Measurements from ENCODE around the gene ULBP1. TPM values are rescaled to one million over a fixed set of nuclear protein-coding genes. Genes with fewer than 3 reads are reported as not detected.
"Not testable (repeated sequence)": the region's sequence is repeated elsewhere in the genome, so short reads cannot be mapped to it uniquely, and the experiment has no call there.

Gene ULBP1
- total RNA-seq, 1 experiment from 2014 or later = 1.5 TPM

- no peaks in the 10 kb centered on the region for H3K36me3 ChIP-seq
- H3K9me3 ChIP-seq = no peaks in the 10 kb centered on the region
- H3K4me3 ChIP-seq = peak within 1 kb of the TSS; percentile 66
- DNase-seq = peak; percentile 94
- H3K27me3 ChIP-seq = peaks cover 7% of the 10 kb centered on the region; the same call in 1 of the 2 replicates
These were observed 21.9 kb upstream of the ULBP1 start, which contains the start of gene ULBP2 for GRCh38 chr6:149941583-149942460. Gene ULBP2 (plus strand): TSS chr6:149942014. CDS start chr6:149942073, 59 bp downstream.

GRCh38 chr6:149942461-149942829 is 21.3 kb upstream of the ULBP1 start:
- Histone ChIP-seq H3K36me3 (no peaks in the 10 kb centered on the region), H3K4me3 (peak overlapping the region; percentile 66), H3K27me3 (peaks cover 7% of the 10 kb centered on the region; the same call in 1 of the 2 replicates), H3K9me3 (no peaks in the 10 kb centered on the region)
- no peak for DNase-seq

GRCh38 chr6:149943321-149943720 is 20.4 kb upstream of the ULBP1 start:
- H3K36me3 ChIP-seq, DNase-seq, H3K9me3 ChIP-seq, H3K27me3 ChIP-seq, H3K4me3 ChIP-seq: not testable (repeated sequence)

GRCh38 chr6:149945276-149945675 is 18.5 kb upstream of the ULBP1 start:
- H3K27me3 ChIP-seq, H3K36me3 ChIP-seq, DNase-seq, H3K9me3 ChIP-seq, H3K4me3 ChIP-seq: not testable (repeated sequence)

- not testable (repeated sequence) for H3K36me3 ChIP-seq, DNase-seq, H3K27me3 ChIP-seq, H3K9me3 ChIP-seq, H3K4me3 ChIP-seq
These were observed 17.1 kb upstream of the ULBP1 start for GRCh38 chr6:149946631-149947030.

- H3K27me3 ChIP-seq, H3K36me3 ChIP-seq, H3K4me3 ChIP-seq, DNase-seq, H3K9me3 ChIP-seq: not testable (repeated sequence)
These were observed 16.2 kb upstream of the ULBP1 start for GRCh38 chr6:149947533-149947932.

- DNase-seq = no peak
- Histone ChIP-seq H3K4me3 (no peak overlapping the region), H3K9me3 (no peaks in the 10 kb centered on the region), H3K36me3 (no peaks in the 10 kb centered on the region), H3K27me3 (peaks cover 2% of the 10 kb centered on the region; the same call in 1 of the 2 replicates)
These were observed 15.7 kb upstream of the ULBP1 start for GRCh38 chr6:149948011-149948410.

GRCh38 chr6:149948616-149949015 is 15.1 kb upstream of the ULBP1 start:
- no peak for DNase-seq
- Histone ChIP-seq H3K9me3 (no peaks in the 10 kb centered on the region), H3K27me3 (peaks cover 2% of the 10 kb centered on the region; the same call in 1 of the 2 replicates), H3K36me3 (no peaks in the 10 kb centered on the region), H3K4me3 (no peak overlapping the region)

GRCh38 chr6:149950423-149950822 is 13.3 kb upstream of the ULBP1 start:
- no peaks in the 10 kb centered on the region for H3K36me3 ChIP-seq
- no peak overlapping the region for H3K4me3 ChIP-seq
- peaks cover 2% of the 10 kb centered on the region for H3K27me3 ChIP-seq
- DNase-seq = no peak
- no peaks in the 10 kb centered on the region for H3K9me3 ChIP-seq

GRCh38 chr6:149951096-149951495 is 12.6 kb upstream of the ULBP1 start:
- Histone ChIP-seq H3K36me3 (no peaks in the 10 kb centered on the region), H3K27me3 (peaks cover 5% of the 10 kb centered on the region), H3K4me3 (no peak overlapping the region), H3K9me3 (no peaks in the 10 kb centered on the region)
- no peak for DNase-seq

- peaks cover 5% of the 10 kb centered on the region for H3K27me3 ChIP-seq
- no peak overlapping the region for H3K4me3 ChIP-seq
- H3K9me3 ChIP-seq = no peaks in the 10 kb centered on the region
- no peak for DNase-seq
- H3K36me3 ChIP-seq = no peaks in the 10 kb centered on the region
These were observed 12.1 kb upstream of the ULBP1 start for GRCh38 chr6:149951626-149952025.

- DNase-seq, H3K4me3 ChIP-seq: not testable (repeated sequence)
These were observed 10.4 kb upstream of the ULBP1 start for GRCh38 chr6:149953390-149953789.

GRCh38 chr6:149953934-149954327 is 9.8 kb upstream of the ULBP1 start:
- not testable (repeated sequence) for H3K27me3 ChIP-seq, H3K4me3 ChIP-seq, H3K36me3 ChIP-seq, DNase-seq, H3K9me3 ChIP-seq

More at GRCh38 chr6:149953390-149953789, 10.4 kb upstream of the ULBP1 start:
- H3K9me3 ChIP-seq, H3K36me3 ChIP-seq, H3K27me3 ChIP-seq: not testable (repeated sequence)

- not testable (repeated sequence) for H3K4me3 ChIP-seq, H3K9me3 ChIP-seq, H3K27me3 ChIP-seq, H3K36me3 ChIP-seq, DNase-seq
These were observed 9.3 kb upstream of the ULBP1 start for GRCh38 chr6:149954328-149954983.

- not testable (repeated sequence) for DNase-seq, H3K27me3 ChIP-seq, H3K36me3 ChIP-seq, H3K9me3 ChIP-seq, H3K4me3 ChIP-seq
These were observed 8.6 kb upstream of the ULBP1 start for GRCh38 chr6:149954984-149955653.

GRCh38 chr6:149955654-149956317 is 8.0 kb upstream of the ULBP1 start:
- H3K9me3 ChIP-seq, H3K36me3 ChIP-seq, H3K27me3 ChIP-seq, DNase-seq, H3K4me3 ChIP-seq: not testable (repeated sequence)

- not testable (repeated sequence) for H3K27me3 ChIP-seq, H3K9me3 ChIP-seq, H3K4me3 ChIP-seq, DNase-seq, H3K36me3 ChIP-seq
These were observed 5.6 kb upstream of the ULBP1 start for GRCh38 chr6:149958124-149958523.
